ENCODE measurements around the gene EFNB2. TPM values are rescaled to one million over a fixed set of nuclear protein-coding genes. Genes with fewer than 3 reads are reported as not detected.

Gene EFNB2, protein sequence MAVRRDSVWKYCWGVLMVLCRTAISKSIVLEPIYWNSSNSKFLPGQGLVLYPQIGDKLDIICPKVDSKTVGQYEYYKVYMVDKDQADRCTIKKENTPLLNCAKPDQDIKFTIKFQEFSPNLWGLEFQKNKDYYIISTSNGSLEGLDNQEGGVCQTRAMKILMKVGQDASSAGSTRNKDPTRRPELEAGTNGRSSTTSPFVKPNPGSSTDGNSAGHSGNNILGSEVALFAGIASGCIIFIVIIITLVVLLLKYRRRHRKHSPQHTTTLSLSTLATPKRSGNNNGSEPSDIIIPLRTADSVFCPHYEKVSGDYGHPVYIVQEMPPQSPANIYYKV
- total RNA-seq: under 1 TPM; 0.15 TPM

DNA sequence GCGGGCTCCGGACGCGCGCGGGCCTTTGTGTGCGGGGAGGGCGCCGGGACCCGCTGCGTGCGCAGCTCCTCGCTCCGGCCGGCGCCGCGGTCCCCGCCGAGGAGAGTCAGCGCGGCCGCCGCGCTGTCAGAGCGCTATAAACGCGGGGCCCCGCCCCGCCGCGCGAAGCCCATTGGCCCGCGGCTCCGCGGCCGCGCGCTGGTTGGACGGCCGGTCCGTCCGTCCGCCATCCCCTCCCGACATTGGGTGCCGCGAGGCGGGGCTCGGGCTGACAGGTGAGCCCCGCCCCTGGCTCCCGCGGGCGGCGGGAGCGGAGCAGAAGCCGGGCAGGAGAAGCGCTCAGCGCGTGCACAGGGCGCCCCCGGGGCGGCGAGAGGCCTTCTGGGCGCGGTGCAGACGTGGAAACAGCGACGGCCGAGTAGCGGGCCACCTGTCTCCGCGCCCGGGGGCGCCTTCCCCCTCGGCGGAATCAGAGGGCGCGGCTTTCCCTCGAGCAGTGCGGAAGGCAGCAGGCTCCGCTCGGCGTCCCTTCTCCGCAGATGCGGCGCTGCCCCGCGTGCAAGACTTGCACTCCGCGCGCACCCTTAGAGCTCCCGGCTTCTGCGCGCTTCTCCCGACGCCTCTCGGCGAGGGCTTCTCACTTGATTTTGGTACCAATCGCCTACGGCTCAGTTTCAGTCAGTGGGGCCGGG, at the start of gene EFNB2:
Gene EFNB2 (minus strand): TSS at position 111 of the 692 bp plus-strand sequence. CDS start 698 bp downstream, outside the sequence.
- ChIA-PET CTCF (interaction anchor here (0.8 to 3.0 kb wide), 9 partner anchors 10 to 382 kb away, joined by 3 to 9 read pairs (median 3); no protein-coding TSS in a partner anchor), POLR2A (interaction anchor here (0.7 kb wide), 2 partner anchors 16 to 32 kb away, joined by 3 to 12 read pairs; partner anchors contain the start of gene ARGLU1)

DNA sequence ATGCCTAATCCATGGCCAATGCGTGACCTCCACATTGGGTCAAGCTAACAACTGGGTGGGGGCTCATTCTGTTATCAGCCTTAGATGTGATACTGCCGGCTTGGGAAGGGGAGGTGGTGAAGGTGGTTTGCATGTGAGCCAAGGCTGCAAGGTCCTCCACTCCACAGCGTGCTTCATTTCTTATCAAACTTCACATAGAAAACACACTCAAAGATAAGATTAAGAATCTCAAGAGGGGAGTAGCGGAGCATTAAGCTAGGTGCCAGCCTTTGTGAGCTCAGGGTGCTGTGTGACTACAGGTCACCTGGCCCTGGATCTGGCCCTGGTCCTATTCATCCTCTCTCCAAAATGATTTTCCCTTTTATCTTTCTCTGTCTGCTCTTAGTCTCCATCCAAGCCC, 45.8 kb upstream of the EFNB2 start:
- CTCF ChIA-PET: interaction anchor here (0.6 kb wide), 1 partner anchor 412 kb away, joined by 5 read pairs; no protein-coding TSS in a partner anchor
- POLR2A ChIA-PET: no interaction called here

DNA sequence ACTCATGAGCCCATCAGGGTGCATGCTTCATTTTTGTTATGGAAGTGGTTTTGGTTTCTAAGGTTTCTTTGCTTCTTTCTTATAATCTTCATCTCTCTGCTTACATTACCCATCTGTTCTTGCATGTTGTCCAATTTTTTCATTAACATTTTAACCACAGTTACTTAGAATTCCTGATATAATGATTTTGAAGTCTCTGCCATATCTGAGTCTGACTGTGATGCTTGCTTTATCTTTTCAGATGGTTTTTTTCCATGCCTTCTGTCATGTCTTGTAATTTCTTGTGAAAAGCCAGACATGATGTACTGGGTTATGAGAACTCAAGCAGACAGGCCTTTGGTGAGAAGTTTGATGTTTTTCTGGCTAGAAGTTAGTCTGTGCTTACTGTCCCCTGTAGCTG, 40.4 kb upstream of the EFNB2 start:
- ChIA-PET POLR2A (no interaction called here), CTCF (no interaction called here)

DNA sequence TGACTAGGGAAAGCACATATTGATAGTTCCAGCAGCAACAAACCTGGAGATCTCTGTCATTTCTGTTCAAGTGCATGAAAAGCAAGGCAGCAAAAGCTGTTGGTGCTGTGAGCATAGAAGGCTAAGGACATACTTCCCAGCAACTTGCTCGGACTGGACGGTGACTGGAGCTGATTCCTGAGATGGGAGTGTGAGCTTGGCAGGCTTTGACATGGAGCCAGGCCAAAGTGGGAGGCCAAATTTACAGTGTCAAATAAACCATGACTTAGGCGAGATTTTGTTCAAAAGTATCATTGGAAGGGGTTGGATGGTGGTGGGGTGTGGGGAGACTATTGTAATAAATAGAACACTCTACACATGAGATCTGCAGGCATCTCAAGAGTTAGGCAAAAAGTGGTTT, 38.4 kb upstream of the EFNB2 start:
- CTCF ChIA-PET: interaction anchor here (0.6 kb wide), 1 partner anchor 70 kb away, joined by 3 read pairs; no protein-coding TSS in a partner anchor
- POLR2A ChIA-PET: no interaction called here

DNA sequence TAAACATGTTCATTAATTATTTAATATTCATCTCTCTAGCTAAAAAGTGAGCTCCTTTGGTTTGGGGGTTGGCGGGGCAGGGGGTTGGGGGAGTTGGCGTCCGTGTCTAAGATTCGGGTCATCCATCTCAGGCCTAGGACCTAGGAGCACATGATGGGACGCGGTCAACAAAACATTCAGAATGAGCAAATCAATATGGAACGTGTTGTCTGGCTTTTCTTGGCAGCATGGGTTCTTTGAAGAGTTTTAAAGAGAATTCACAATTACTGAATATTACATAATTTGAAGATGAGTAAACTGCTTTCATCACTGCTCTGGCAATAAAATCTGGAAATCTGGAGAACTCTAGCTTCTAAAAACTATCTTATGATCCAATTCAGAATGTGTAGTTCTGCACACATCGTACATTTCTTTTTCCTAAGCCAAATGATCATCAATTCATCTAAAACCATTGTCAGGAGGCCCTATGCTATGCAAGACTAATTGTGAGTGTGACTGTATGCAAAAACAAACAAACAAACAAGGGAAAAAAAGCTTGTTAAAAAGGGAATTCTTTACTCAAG, 37.9 kb upstream of the EFNB2 start:
- ChIA-PET POLR2A (no interaction called here), CTCF (no interaction called here)

DNA sequence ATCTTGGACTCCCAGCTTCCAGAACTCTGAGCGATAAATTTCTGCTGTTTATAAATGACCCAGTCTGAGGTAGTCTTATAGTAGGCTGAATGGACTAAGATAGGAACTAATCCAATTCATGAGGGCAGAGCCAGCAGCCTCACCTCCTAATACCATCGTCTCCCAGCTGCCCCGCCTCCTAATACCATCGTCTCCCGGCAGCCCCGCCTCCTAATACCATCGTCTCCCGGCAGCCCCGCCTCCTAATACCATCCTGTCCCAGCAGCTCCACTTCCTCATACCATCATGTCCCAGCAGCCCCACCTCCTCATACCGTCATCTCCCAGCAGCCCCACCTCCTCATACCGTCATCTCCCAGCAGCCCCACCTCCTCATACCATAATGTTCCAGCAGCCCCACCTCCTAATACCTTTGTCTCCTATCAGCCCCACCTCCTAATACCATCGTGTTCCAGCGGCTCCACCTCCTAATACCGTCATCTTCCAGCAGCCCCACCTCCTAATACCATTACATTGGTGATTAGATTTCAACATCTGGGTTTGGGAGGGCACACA, 34.9 kb upstream of the EFNB2 start:
- ChIA-PET CTCF (no interaction called here), POLR2A (no interaction called here)

DNA sequence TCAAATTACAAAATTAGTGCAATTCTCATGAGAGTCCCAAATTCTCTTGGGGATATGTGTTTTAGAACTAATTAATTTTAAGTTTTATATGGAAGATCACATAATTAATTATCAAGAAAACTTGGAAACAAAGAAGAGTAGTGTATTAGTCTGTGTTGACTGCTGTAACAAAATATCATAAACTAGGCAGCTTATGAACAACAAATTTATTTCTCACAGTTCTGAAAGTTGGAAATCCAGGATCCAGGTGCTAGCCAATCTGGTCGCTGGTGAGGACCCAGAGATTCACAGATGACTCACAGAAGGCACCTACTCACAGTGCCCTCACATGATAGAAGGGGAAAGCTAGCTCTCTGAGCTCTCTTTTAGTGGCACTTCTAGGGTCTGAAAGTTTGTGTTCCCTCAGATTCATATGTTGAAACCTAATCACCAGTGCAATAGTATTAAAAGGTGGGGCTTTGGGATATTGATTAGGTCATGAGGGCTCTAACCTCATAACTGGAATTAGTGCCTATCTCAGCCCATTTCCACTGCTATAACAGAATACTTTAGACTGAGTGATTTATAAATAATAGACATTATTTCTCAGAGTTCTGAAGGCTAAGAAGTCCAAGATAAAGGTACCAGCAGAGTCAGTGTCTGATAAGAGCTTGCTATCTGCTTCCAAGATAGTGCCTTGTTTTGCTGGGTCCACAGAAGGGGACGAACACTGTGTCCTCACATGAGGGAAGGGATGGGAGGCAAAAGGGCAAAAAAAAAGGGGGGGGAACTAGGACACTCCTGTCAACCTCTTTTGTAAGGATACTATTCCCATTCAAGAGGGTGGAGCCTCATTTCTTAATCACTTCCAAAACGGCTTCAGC, 34.0 kb upstream of the EFNB2 start:
- POLR2A ChIA-PET: no interaction called here
- CTCF ChIA-PET: interaction anchor here (0.6 kb wide), 1 partner anchor 110 kb away, joined by 3 read pairs; no protein-coding TSS in a partner anchor

DNA sequence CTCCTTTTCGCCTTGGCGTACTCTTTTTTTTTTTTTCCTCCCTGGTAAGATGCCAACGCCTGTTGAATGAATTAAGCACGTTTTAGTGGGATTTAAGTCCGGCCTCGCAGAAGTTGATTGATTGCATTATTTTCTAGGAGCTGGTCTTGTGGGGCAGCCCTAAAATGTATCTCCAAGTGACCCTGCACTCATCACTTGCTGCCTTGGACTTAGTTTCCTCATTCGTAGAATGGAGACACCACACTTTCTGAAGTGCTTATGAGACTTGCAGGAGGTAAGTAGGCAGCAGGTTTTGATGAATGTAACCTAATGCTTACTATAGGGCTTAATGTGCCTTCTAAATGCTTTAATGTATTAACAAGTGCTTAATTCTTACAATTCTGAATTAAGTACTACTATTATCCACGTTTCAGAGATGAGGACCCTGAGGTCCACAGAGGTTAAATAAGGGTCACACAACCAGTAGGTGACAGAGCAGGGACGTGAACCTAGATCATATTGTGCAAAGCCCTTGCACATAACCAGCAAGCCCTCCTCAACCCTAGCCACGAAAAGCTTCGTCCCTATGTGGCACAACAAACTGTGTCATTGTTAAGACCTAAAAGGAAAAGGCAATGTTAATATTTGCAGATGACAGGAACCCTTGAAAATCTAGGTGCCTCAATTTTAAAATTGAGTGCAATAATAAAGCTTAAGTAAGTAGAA, 33.0 kb upstream of the EFNB2 start:
- CTCF ChIA-PET: no interaction called here
- POLR2A ChIA-PET: interaction anchor here (1.6 kb wide), 1 partner anchor 32 kb away, joined by 12 read pairs; no protein-coding TSS in a partner anchor

DNA sequence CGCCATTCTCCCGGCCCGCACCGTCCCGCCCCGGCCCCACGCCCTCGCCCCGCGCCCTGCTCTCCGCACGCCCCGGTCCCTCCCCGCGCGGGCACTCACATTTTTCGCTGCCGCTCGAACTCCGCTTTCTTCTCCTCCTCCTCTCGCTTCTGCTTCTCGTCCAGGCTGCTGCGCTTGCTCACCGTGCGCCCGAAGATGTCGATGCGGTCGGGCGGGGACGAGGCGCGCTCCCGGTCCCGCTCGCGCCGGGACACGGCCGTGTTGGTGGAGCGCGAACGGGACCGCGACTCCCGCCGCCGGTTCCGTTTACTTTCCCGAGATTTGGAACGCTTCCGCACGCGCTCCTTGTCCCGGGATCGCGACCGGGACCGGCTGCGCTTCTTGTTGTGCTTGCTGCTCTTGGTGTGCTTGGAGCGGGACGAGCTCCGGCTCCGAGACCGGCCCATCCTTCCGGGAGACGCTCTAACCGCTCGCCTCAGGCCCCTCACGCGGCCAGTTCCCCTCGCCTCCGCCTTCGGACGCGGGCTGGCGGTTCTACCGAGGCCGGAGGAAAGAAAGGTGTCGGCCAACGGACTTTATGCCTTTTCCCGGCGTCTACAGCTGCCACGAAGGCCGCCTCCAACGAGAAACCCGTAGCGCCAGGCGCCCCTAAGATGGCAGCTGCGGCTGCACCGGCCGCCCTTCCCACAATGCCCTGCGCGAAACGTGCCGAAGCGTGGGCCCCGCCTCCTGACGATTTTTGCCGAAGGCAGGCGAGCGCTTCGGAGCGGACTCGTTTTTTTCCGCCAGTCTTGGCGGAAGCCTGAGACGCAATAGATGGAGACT, 32.2 kb upstream of the EFNB2 start, which contains the start of gene ARGLU1:
Gene ARGLU1 (minus strand): TSS at position 664 of the 825 bp plus-strand sequence. CDS start 218 bp downstream, at position 446.
- CTCF ChIA-PET: no interaction called here
- POLR2A ChIA-PET: interaction anchor here (1.6 kb wide), 1 partner anchor 31 kb away, joined by 12 read pairs; no protein-coding TSS in a partner anchor

DNA sequence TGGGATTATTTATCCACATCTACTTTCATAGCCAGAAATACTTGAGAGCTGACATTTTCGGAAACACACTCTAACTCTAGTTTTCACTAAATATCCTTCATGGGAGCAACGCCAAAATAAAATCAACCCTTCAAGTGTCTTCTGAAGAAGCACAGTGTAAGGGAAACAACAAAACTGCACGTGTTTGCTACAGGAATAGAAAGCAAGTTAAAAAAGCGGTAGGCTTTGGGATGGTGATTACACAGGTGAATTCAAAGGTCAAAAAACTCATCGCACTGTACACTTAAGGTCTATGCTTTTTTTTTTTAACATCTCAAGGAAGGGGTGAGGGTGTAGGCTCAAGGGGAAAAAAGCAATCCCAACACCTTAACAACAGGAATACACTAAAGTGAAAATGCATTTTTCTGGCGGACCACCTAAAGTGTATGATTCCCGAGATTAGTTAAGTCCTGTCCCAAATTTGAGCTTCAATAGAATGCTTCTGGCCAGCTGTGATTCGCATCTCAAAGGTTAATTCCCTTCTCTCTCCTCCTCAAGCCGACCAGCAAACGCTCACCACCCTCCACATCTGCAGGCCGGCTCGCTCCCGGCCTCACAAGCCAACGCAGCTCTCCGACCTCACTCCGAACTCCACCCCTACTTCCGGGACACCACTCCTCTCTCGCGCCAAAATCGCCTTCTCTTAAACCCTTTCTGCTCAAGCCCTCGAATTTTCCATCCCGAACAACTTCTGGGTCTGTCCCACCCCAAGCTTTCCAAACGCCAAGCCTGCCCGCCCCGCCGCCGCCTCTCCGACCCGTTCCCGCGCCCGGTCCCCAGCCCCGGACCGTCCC, 31.4 kb upstream of the EFNB2 start:
- ChIA-PET CTCF (interaction anchor here (2.2 kb wide), 1 partner anchor 33 kb away, joined by 8 read pairs; no protein-coding TSS in a partner anchor), POLR2A (interaction anchor here (1.6 kb wide), 1 partner anchor 31 kb away, joined by 12 read pairs; no protein-coding TSS in a partner anchor)

DNA sequence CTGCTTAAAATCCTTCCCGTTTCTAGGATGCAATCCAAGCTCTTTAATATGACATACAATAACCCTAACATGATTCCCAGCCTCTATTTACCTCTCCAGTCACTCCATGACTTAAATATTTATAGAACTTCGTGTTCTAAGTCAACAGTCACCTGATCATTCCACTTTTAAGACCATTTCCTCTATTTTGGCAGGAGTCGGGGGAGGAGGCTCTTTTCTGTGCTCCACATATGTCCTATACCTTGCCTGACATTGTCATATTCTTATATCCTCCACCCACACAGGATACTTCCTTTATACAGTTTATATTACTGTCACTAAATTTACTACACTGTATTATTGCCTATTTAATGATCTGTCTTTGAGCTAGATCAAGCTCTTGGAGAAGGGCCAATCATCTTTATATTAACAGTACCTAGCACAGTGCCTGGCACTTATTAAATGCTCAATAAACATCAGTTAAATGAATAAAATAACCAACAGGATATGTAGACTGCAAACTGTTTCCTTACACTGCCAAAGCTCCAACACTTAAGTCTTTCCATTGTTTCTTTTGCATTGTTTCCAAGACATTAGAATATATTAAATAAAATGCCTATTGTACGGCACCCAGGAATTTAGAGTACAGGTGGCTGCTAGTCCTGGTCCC, 29.8 kb upstream of the EFNB2 start:
- ChIA-PET POLR2A (no interaction called here), CTCF (interaction anchor here (1.1 to 2.2 kb wide), 2 partner anchors 29 to 31 kb away, joined by 3 to 8 read pairs; no protein-coding TSS in a partner anchor)

DNA sequence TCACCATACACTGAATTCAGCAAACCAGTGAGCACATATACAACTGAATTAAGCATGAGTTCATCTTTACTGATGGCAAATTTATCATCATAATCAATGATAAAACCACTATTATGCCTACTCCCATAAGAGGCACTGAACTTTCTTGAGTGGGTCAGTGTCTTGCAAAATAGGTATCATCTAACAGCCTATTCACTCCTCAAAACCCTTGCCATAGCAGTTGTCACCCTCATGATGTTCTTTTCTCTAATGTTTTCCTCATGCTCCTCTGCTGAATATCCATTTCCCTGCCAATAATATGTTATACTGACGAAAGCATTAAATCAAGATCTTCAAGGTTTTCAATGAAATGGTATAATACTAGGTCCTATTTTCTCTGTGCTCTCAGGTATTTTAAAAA, 26.8 kb upstream of the EFNB2 start:
- CTCF ChIA-PET: interaction anchor here (1.3 kb wide), 1 partner anchor 26 kb away, joined by 3 read pairs; no protein-coding TSS in a partner anchor
- POLR2A ChIA-PET: no interaction called here

DNA sequence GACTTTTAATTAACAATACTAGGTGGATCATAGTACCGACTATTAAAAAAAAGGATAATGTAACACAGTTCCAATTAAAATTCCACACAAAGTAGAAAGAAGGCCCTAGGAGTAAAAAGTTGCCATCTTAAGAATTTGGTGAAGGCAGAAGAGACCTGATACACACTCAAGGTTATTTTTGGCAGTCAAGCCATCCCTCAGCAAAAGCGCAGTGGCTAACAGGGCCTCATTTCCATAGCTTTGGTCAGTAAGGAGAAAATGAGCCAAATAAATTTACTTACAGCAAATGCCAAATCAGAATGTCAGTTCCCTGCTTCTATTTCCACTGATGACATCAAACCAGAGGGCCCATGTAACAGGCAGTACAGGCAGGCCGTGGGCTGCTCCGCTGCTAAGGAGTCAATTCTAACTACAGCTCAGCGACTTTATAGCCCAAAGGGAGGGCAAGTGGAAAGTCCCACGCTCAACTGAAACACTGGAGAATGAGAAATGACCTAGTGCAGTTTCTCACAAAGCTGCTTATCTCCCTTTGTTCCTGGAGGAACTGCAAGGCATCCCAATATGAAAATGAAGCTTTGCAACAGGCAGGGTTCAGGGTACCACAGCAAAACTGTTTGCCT, 26.2 kb upstream of the EFNB2 start:
- CTCF ChIA-PET: interaction anchor here (1.3 kb wide), 1 partner anchor 25 kb away, joined by 3 read pairs; no protein-coding TSS in a partner anchor

DNA sequence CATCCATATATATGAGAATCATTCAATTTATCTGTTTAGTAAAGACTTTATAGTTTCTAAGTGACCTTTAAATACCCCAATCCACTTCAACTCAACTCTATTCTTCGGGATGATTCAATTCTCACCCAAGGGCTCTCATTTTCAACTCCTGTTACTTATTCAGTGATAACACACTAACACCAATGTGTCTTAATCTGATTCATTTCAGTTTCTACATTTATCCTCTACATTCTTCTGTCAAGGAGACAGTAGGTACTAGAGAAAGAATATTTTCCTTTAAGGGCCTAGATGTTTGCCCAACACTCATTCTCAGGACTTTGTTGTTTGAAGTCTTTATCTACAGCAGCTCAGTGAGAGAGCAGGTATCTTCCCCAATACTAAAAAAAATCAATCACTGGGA, 25.4 kb upstream of the EFNB2 start:
- ChIA-PET CTCF (no interaction called here), POLR2A (no interaction called here)

More for the DNA sequence above, 26.2 kb upstream of the EFNB2 start:
- POLR2A ChIA-PET: no interaction called here

DNA sequence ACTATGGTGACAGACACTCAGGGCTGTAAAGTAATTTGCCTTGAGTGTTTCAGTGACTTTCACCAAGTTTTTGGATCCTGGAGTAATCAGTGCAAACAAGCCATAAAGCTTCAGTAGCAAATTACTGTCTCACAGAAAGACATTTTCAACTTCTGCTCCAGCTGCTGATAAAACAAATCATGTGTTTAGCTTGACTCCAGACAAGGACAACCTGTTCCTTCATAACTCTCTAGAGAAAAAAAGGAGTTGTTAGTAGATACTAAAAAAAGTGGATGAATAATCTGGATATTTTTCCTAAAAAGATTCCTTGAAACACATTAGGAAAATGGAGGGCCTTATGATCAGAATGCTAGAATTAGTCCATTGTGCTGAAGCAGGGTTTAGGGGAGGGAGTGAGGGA, 23.1 kb upstream of the EFNB2 start:
- ChIA-PET CTCF (no interaction called here), POLR2A (no interaction called here)
